Measurements from ENCODE around the gene C8A. TPM values are rescaled to one million over a fixed set of nuclear protein-coding genes. Genes with fewer than 3 reads are reported as not detected.

C8A gene
- total and polyA plus RNA-seq, 2 of the 13 experiments (the other 11 are each of a cell fraction or from before 2014, with no cell fraction given), result 10.5 to 15.0 TPM

GRCh38 chr1:56939209-56939608, 84.6 kb downstream of the C8A start:
- in situ Hi-C loops (cut with HindIII; ENCODE audit: extremely low pct_ligation_motif_present, low pct_unique_long_range_greater_than_20kb), result no loop called here
- Histone ChIP-seq H3K4me2 (ENCODE audit: low read depth, low read length) (no peak overlapping the region), H3K4me1 (ENCODE audit: insufficient read depth, low read length) (peaks cover 1% of the 10 kb centered on the region; the same call in 1 of the 2 replicates), H3K9ac (ENCODE audit: insufficient read depth, low read depth, low read length) (no peak overlapping the region), H3K36me3 (replicated peaks in 1 of 2; ENCODE audit: control insufficient read depth in 1 of 2, insufficient read depth in 2 of 2, low read length in 2 of 2) (no peaks in the 10 kb centered on the region), H3K27ac (ENCODE audit: extremely low read length, insufficient read depth, low read length) (no peak overlapping the region), H3K27me3 (ENCODE audit: control insufficient read depth in 1 of 2, insufficient read depth in 2 of 2, low read length in 2 of 2) (no peaks in the 10 kb centered on the region), H3K9me3 (ENCODE audit: low read length) (no peaks in the 10 kb centered on the region), H3K4me3 (replicated peaks in 1 of 3; ENCODE audit: insufficient read depth in 1 of 3, low read depth in 2 of 3, low read length in 3 of 3) (no peak overlapping the region), H4K20me1 (ENCODE audit: insufficient read depth, low read length) (no peaks in the 10 kb centered on the region), H2AFZ (ENCODE audit: low read length) (no peak overlapping the region), H3K79me2 (ENCODE audit: insufficient read depth, low read length) (no peaks in the 10 kb centered on the region)
- CTCF ChIA-PET (ENCODE audit: low intra/inter-chr PET ratio, low total read pairs), result no interaction called here
- WGBS (ENCODE audit: low lambda C conversion rate), result 95% methylated on average over 2 of the region's 2 CpGs
- DNase-seq (ENCODE audit: low spot score) (no peak), FAIRE-seq (no peak), ATAC-seq (no peak)
- BruUV-seq (replicated peaks), result no TSS peak
- POLR2A ChIA-PET, result no interaction called here
- intact Hi-C loops (cut with micrococcal nuclease; ENCODE audit: unreplicated experiment), result no loop called here
- TF ChIP-seq TOPORS (CRISPR knock-in tag; IDR thresholded peaks at IDR 0.05) (no peak), PPARG (CRISPR knock-in tag; conservative IDR thresholded peaks at IDR 0.05) (no peak), PHF20 (CRISPR knock-in tag; IDR thresholded peaks at IDR 0.05) (no peak), ZSCAN5A (CRISPR knock-in tag; IDR thresholded peaks at IDR 0.05; ENCODE audit: borderline replicate concordance) (no peak), ZBTB33 (CRISPR knock-in tag; IDR thresholded peaks at IDR 0.05) (no peak), ZSCAN20 (CRISPR knock-in tag; IDR thresholded peaks at IDR 0.05; ENCODE audit: borderline replicate concordance) (no peak), PAF1 (CRISPR knock-in tag; IDR thresholded peaks at IDR 0.05) (no peak), ZNF383 (CRISPR knock-in tag; IDR thresholded peaks at IDR 0.05; ENCODE audit: borderline replicate concordance) (no peak), DMTF1 (CRISPR knock-in tag; IDR thresholded peaks at IDR 0.05) (no peak), ZNF350 (CRISPR knock-in tag; IDR thresholded peaks at IDR 0.05; ENCODE audit: borderline replicate concordance, low read depth) (no peak), ZNF235 (CRISPR knock-in tag; IDR thresholded peaks at IDR 0.05; ENCODE audit: borderline replicate concordance) (no peak), ZNF234 (CRISPR knock-in tag; conservative IDR thresholded peaks at IDR 0.05) (no peak), PRDM10 (CRISPR knock-in tag; IDR thresholded peaks at IDR 0.05; ENCODE audit: low read depth) (no peak), GABPA (IDR thresholded peaks at IDR 0.05; ENCODE audit: low read depth, low read length) (no peak), GABPA (CRISPR knock-in tag; IDR thresholded peaks at IDR 0.05; ENCODE audit: low read depth) (no peak)

Measured in HepG2 (cell line).